Osteoblast (primary cell): ENCODE results near the gene ZNF45. TPM values are rescaled to one million over a fixed set of nuclear protein-coding genes. Genes with fewer than 3 reads are reported as not detected.

Source experiments
- DNase-seq: peaks from one replicate; pipeline ENCODE4 v3.0.0; 2011; ENCODE audit warnings: low spot score, mixed read lengths; ENCODE audit not compliant: insufficient read length; ENCODE audit errors: missing footprints
- H2AFZ ChIP-seq: 2 replicates; pipeline ENCODE4 v1.6.0; 2011; ENCODE audit warnings: mild to moderate bottlenecking, low read length
- H3K27ac ChIP-seq: 2 replicates; pipeline ENCODE4 v1.5.1; 2011; ENCODE audit warnings: mild to moderate bottlenecking, low read depth, low read length, moderate library complexity
- H3K27me3 ChIP-seq: 2 replicates; pipeline ENCODE4 v1.6.0; 2012; ENCODE audit warnings: mild to moderate bottlenecking, control low read depth, inconsistent platforms, low read length, moderate library complexity; ENCODE audit not compliant: insufficient read depth
- H3K36me3 ChIP-seq: 2 replicates; pipeline ENCODE4 v1.5.1; 2011; ENCODE audit warnings: mild to moderate bottlenecking, low read length, control low read depth, moderate library complexity; ENCODE audit not compliant: insufficient read depth
- H3K4me1 ChIP-seq: 2 replicates; pipeline ENCODE4 v1.5.1; 2011; ENCODE audit warnings: mild to moderate bottlenecking, low read length, control low read depth, moderate library complexity; ENCODE audit not compliant: insufficient read depth
- H3K4me2 ChIP-seq: 2 replicates; pipeline ENCODE4 v1.6.0; 2011; ENCODE audit warnings: mild to moderate bottlenecking, low read length; ENCODE audit not compliant: insufficient read depth
- H3K4me3 ChIP-seq: fragments of 200-600 bp; sonication (generic); 3 replicates; pipeline ENCODE4 v1.5.1; 2012; ENCODE audit warnings: mild to moderate bottlenecking, low read length, inconsistent platforms; ENCODE audit not compliant: insufficient read depth
- H3K79me2 ChIP-seq: 2 replicates; pipeline ENCODE4 v1.6.0; 2012; ENCODE audit warnings: mild to moderate bottlenecking, low read length, control low read depth, inconsistent platforms; ENCODE audit not compliant: insufficient read depth
- H3K9me3 ChIP-seq: 2 replicates; pipeline ENCODE4 v1.5.1; 2011; ENCODE audit warnings: low read depth, low read length, control low read depth
- H4K20me1 ChIP-seq: 2 replicates; pipeline ENCODE4 v1.6.0; 2012; ENCODE audit warnings: mild to moderate bottlenecking, low read length, control low read depth; ENCODE audit not compliant: insufficient read depth
- total RNA-seq: library from RNA; depleted of rRNA; stranded (reverse); fragments of >200 nt; gene quantifications from 2 replicates; pipeline ENCODE4 v1.2.3, GENCODE V29; 2012
- TF ChIP-seq, protein P1 (sequence below): IDR thresholded peaks from 2 replicates; pipeline ENCODE4 v1.5.1; 2011; ENCODE audit warnings: mild to moderate bottlenecking, low read depth, low read length, moderate library complexity; ENCODE audit errors: extremely low read depth

The ZNF45 gene
- total RNA-seq, 1 donor, result 15.6 TPM

DNA sequence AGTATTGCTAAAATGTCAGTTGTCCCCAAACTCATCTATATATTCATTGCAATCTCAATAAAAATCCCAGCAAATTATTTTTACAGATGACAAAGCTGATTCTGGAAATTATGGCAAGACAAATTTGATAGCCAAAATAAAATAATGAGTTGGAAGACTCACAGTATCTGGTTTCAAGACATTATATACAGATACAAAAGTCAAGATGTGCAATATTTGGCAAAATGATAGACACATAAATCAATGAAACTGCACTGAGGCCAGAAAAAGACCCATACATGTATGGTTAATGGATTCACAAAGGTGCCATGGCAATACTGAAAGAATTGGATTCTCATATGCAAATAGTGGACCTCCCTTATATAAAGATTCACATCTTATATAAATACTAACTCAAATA, 24.2 kb downstream of the ZNF45 start:
- no peaks in the 10 kb centered on the region for H3K79me2 ChIP-seq
- H3K27me3 ChIP-seq, result no peaks in the 10 kb centered on the region
- H4K20me1 ChIP-seq, result no peaks in the 10 kb centered on the region
- H3K4me2 ChIP-seq, result no peak overlapping the region
- H3K36me3 ChIP-seq, result peaks cover 29% of the 10 kb centered on the region
- no peaks in the 10 kb centered on the region for H3K4me1 ChIP-seq
- H3K4me3 ChIP-seq, result no peak overlapping the region
- DNase-seq, result no peak
- H3K27ac ChIP-seq, result no peak overlapping the region
- TF ChIP-seq, protein P1, sequence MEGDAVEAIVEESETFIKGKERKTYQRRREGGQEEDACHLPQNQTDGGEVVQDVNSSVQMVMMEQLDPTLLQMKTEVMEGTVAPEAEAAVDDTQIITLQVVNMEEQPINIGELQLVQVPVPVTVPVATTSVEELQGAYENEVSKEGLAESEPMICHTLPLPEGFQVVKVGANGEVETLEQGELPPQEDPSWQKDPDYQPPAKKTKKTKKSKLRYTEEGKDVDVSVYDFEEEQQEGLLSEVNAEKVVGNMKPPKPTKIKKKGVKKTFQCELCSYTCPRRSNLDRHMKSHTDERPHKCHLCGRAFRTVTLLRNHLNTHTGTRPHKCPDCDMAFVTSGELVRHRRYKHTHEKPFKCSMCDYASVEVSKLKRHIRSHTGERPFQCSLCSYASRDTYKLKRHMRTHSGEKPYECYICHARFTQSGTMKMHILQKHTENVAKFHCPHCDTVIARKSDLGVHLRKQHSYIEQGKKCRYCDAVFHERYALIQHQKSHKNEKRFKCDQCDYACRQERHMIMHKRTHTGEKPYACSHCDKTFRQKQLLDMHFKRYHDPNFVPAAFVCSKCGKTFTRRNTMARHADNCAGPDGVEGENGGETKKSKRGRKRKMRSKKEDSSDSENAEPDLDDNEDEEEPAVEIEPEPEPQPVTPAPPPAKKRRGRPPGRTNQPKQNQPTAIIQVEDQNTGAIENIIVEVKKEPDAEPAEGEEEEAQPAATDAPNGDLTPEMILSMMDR, result no peak
- no peak overlapping the region for H2AFZ ChIP-seq
- peaks cover 31% of the 10 kb centered on the region for H3K9me3 ChIP-seq

DNA sequence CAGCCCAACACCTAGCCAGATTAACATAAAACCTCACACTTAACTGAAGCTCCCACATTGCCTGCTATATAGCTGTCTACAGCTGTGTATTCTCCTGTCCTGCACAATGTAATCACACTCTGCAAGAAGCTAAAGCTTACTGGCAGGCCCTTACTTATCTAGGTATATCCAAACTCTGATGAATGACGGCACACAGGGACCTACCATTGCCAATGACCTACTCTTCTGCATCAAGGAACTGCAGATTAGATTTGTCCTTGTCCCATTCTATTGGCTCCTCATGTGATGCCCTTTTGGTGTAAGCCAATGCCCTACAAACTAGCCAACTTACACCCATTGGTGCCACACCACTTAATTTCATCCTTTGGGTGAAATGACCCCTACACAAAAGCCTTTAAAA, 26.4 kb downstream of the ZNF45 start:
- Histone ChIP-seq H3K9me3 (peaks cover 14% of the 10 kb centered on the region), H3K36me3 (peaks cover 7% of the 10 kb centered on the region), H3K4me3 (no peak overlapping the region), H3K79me2 (no peaks in the 10 kb centered on the region), H2AFZ (no peak overlapping the region), H3K27me3 (no peaks in the 10 kb centered on the region), H3K27ac (no peak overlapping the region), H4K20me1 (no peaks in the 10 kb centered on the region), H3K4me1 (no peaks in the 10 kb centered on the region), H3K4me2 (no peak overlapping the region)
- DNase-seq, result no peak
- TF ChIP-seq, protein P1, result no peak

GRCh38 chr19:43906774-43907173, 28.3 kb downstream of the ZNF45 start:
- Histone ChIP-seq H3K4me1 (no peaks in the 10 kb centered on the region), H3K79me2 (no peaks in the 10 kb centered on the region), H3K27ac (no peak overlapping the region), H3K9me3 (peaks cover 2% of the 10 kb centered on the region), H2AFZ (no peak overlapping the region), H3K36me3 (no peaks in the 10 kb centered on the region), H3K4me2 (no peak overlapping the region), H4K20me1 (no peaks in the 10 kb centered on the region), H3K27me3 (no peaks in the 10 kb centered on the region), H3K4me3 (no peak overlapping the region)
- DNase-seq, result no peak
- TF ChIP-seq, protein P1, result no peak

GRCh38 chr19:43905897-43906296, 29.2 kb downstream of the ZNF45 start:
- Histone ChIP-seq H3K27me3 (no peaks in the 10 kb centered on the region), H3K4me3 (no peak overlapping the region), H3K9me3 (peaks cover 2% of the 10 kb centered on the region), H2AFZ (no peak overlapping the region), H3K36me3 (no peaks in the 10 kb centered on the region), H4K20me1 (no peaks in the 10 kb centered on the region), H3K27ac (no peak overlapping the region), H3K4me2 (no peak overlapping the region), H3K79me2 (no peaks in the 10 kb centered on the region), H3K4me1 (peaks cover 3% of the 10 kb centered on the region)
- DNase-seq, result no peak
- TF ChIP-seq, protein P1, result no peak
